Measurements from ENCODE around the gene AMDHD2.

GRCh38 chr16:2531371-2531695 lies 11.2 kb downstream of the AMDHD2 start, which contains the start of gene CEMP1:
- no peak for TF ChIP-seq CTCF (IDR thresholded peaks at IDR 0.05 in 4 of 5, conservative IDR thresholded peaks at IDR 0.05 in 1 of 5)
- no peak for TF ChIP-seq POLR2A (IDR thresholded peaks at IDR 0.05)
